Activated B cell treated with CpG ODN at 0.5 μM for 24 hours (primary cell): ENCODE results near the gene ERCC2. TPM values are rescaled to one million over a fixed set of nuclear protein-coding genes. Genes with fewer than 3 reads are reported as not detected.

ENCODE experiments used
- ATAC-seq: fragments of 200-7000 bp; cut with Tn5 transposase; one replicate; pipeline ENCODE4 v1.10.0; 2021; ENCODE audit warnings: low read depth, mild to moderate bottlenecking, moderate library complexity
- CTCF ChIA-PET: fragments of 350-600 bp; sonication (Branson Sonifier 250); formaldehyde crosslinking; loops from one replicate; lab custom pipeline; 2021; ENCODE audit warnings: antibody characterized with exemption; lab: Charles Lee
- POLR2A ChIA-PET: fragments of 350-600 bp; sonication (Branson Sonifier 250); formaldehyde crosslinking; loops from one replicate; lab custom pipeline; 2021; ENCODE audit warnings: antibody characterized with exemption; lab: Charles Lee
- DNase-seq: peaks from one replicate; pipeline ENCODE4 v3.0.0; 2022
- H3K27ac Mint-ChIP-seq: one replicate; pipeline ENCODE4 v1.8.0; 2020; ENCODE audit warnings: mixed read lengths
- H3K27me3 Mint-ChIP-seq: one replicate; pipeline ENCODE4 v1.8.0; 2021; ENCODE audit warnings: mixed read lengths
- H3K36me3 Mint-ChIP-seq: one replicate; pipeline ENCODE4 v1.8.0; 2021; ENCODE audit warnings: low read depth, mixed read lengths
- H3K4me1 Mint-ChIP-seq: one replicate; pipeline ENCODE4 v1.8.0; 2021; ENCODE audit warnings: mixed read lengths
- H3K4me3 Mint-ChIP-seq: one replicate; pipeline ENCODE4 v1.8.0; 2020; ENCODE audit warnings: mild to moderate bottlenecking, mixed read lengths
- H3K9me3 Mint-ChIP-seq: one replicate; pipeline ENCODE4 v1.8.0; 2020; ENCODE audit warnings: mixed read lengths
- CTCF ChIP-seq: fragments of 200-600 bp; IDR thresholded peaks from one replicate; pipeline ENCODE4 v1.8.0; 2022; ENCODE audit warnings: antibody characterized with exemption, mild to moderate bottlenecking
- intact Hi-C: fragments of 100-400 bp; cut with micrococcal nuclease; formaldehyde crosslinking; loops from one replicate; pipeline ENCODE4 v1.15.1; 2024
- total RNA-seq: library from RNA; stranded (reverse); gene quantifications from 2 replicates; pipeline ENCODE4 v1.2.3, GENCODE V29; 2022

Gene ERCC2
- total RNA-seq, 1 donor from 2014 or later = 29.8 TPM

- Mint-ChIP-seq H3K36me3 (no peaks in the 10 kb centered on the region), H3K27ac (no peak overlapping the region), H3K9me3 (no peaks in the 10 kb centered on the region), H3K27me3 (peaks cover 8% of the 10 kb centered on the region), H3K4me1 (peaks cover 3% of the 10 kb centered on the region), H3K4me3 (no peak overlapping the region)
- ATAC-seq = no peak
- TF ChIP-seq CTCF = no peak
- no peak for DNase-seq
- intact Hi-C loops = no loop called here
- ChIA-PET POLR2A (interaction anchor here (0.6 kb wide), 1 partner anchor 636 kb away, joined by 3 read pairs; no protein-coding TSS in a partner anchor), CTCF (no interaction called here)
Observed at GRCh38 chr19:45391871-45392665, 21.7 kb upstream of the ERCC2 start.

GRCh38 chr19:45391346-45391745, 21.0 kb upstream of the ERCC2 start:
- H3K36me3 Mint-ChIP-seq = no peaks in the 10 kb centered on the region

GRCh38 chr19:45385392-45386221, 15.2 kb upstream of the ERCC2 start:
- peaks cover 18% of the 10 kb centered on the region for H3K27me3 Mint-ChIP-seq
- no peak for TF ChIP-seq CTCF
- ChIA-PET POLR2A (no interaction called here), CTCF (no interaction called here)
- DNase-seq (no peak), ATAC-seq (no peak)
- H3K36me3 Mint-ChIP-seq = no peaks in the 10 kb centered on the region
- no peaks in the 10 kb centered on the region for H3K9me3 Mint-ChIP-seq
- H3K27ac Mint-ChIP-seq = no peak overlapping the region
- H3K4me3 Mint-ChIP-seq = no peak overlapping the region
- intact Hi-C loops = no loop called here
- no peaks in the 10 kb centered on the region for H3K4me1 Mint-ChIP-seq

More at GRCh38 chr19:45391346-45391745, 21.0 kb upstream of the ERCC2 start:
- H3K27me3 Mint-ChIP-seq = peaks cover 11% of the 10 kb centered on the region
- H3K9me3 Mint-ChIP-seq = no peaks in the 10 kb centered on the region
- intact Hi-C loops = no loop called here
- POLR2A ChIA-PET = interaction anchor here (0.6 kb wide), 1 partner anchor 635 kb away, joined by 3 read pairs; no protein-coding TSS in a partner anchor
- CTCF ChIA-PET = no interaction called here
- TF ChIP-seq CTCF = no peak
- ATAC-seq (no peak), DNase-seq (no peak)
- no peak overlapping the region for H3K4me3 Mint-ChIP-seq
- H3K4me1 Mint-ChIP-seq = no peaks in the 10 kb centered on the region
- H3K27ac Mint-ChIP-seq = no peak overlapping the region

- intact Hi-C loops = no loop called here
- ChIA-PET POLR2A (no interaction called here), CTCF (no interaction called here)
- no peak for TF ChIP-seq CTCF
- no peaks in the 10 kb centered on the region for H3K9me3 Mint-ChIP-seq
- no peak for DNase-seq
- H3K27ac Mint-ChIP-seq = no peak overlapping the region
- ATAC-seq = no peak
- H3K27me3 Mint-ChIP-seq = peaks cover 14% of the 10 kb centered on the region
- H3K4me3 Mint-ChIP-seq = no peak overlapping the region
- H3K36me3 Mint-ChIP-seq = no peaks in the 10 kb centered on the region
- H3K4me1 Mint-ChIP-seq = no peaks in the 10 kb centered on the region
Observed at GRCh38 chr19:45382426-45382825, 12.1 kb upstream of the ERCC2 start.

- no peak for TF ChIP-seq CTCF
- CTCF ChIA-PET = no interaction called here
- ATAC-seq = no peak
Observed at GRCh38 chr19:45380107-45380506, 9.7 kb upstream of the ERCC2 start.

More at GRCh38 chr19:45380107-45380506, 9.7 kb upstream of the ERCC2 start:
- DNase-seq = no peak
- intact Hi-C loops = no loop called here
- Mint-ChIP-seq H3K27ac (no peak overlapping the region), H3K4me1 (no peaks in the 10 kb centered on the region), H3K4me3 (no peak overlapping the region), H3K9me3 (no peaks in the 10 kb centered on the region), H3K36me3 (no peaks in the 10 kb centered on the region), H3K27me3 (peaks cover 4% of the 10 kb centered on the region)
- POLR2A ChIA-PET = no interaction called here
